HCT116 (cell line): ENCODE data around the gene LSS. TPM values are rescaled to one million over a fixed set of nuclear protein-coding genes. Genes with fewer than 3 reads are reported as not detected.

Source experiments
- ATAC-seq: fragments of 200-7000 bp; cut with Tn5 transposase; 2 replicates; pipeline ENCODE4 v1.9.1; 2020; ENCODE audit warnings: mild to moderate bottlenecking, moderate library complexity
- BruUV-seq: library from RNA; stranded (reverse); fragments of 400-500 nt; replicated peaks from 2 replicates; lab custom pipeline; 2021; lab: Mats Ljungman, UMichigan
- CTCF ChIA-PET: fragments of 300-600 bp; sonication (Branson Sonifier 250); formaldehyde crosslinking; loops from one replicate; lab custom pipeline; 2021; ENCODE audit warnings: antibody characterized with exemption; lab: Charles Lee
- POLR2A ChIA-PET: fragments of 300-600, 350-600 bp; sonication (Branson Sonifier 250); formaldehyde crosslinking; loops from one replicate; lab custom pipeline; 2021; ENCODE audit warnings: antibody characterized with exemption; lab: Charles Lee
- RAD21 ChIA-PET, 2 experiments: fragments of 300-600 bp; sonication (Branson Sonifier 250); formaldehyde crosslinking; loops; one replicate each; lab custom pipeline; 2023; ENCODE audit warnings: low total read pairs in 2 of 2; ENCODE audit not compliant: uncharacterized antibody in 2 of 2, unreplicated experiment in 2 of 2, low non-redundant PET in 1 of 2; lab: Charles Lee
- DNase-seq: peaks from one replicate; pipeline ENCODE4 v3.0.0-alpha.2; 2010; ENCODE audit warnings: low read depth, low spot score
- H2AFZ ChIP-seq: fragments of 200-600 bp; shearing (Covaris generic), sonication (generic); 2 replicates; pipeline ENCODE4 v1.6.1; 2017; ENCODE audit warnings: low read depth, mixed run types, mixed read lengths, antibody characterized with exemption, low read length; ENCODE audit not compliant: poor library complexity, severe bottlenecking
- H3K27ac ChIP-seq: 2 replicates; pipeline ENCODE4 v1.5.1; 2012; ENCODE audit warnings: low read depth, low read length
- H3K27me3 ChIP-seq: fragments of 200-600 bp; sonication (generic); 2 replicates; pipeline ENCODE4 v1.6.1; 2016; ENCODE audit warnings: mixed run types, low read length, mixed read lengths; ENCODE audit not compliant: insufficient read depth
- H3K36me3 ChIP-seq, 2 experiments: fragments of 200-500 bp in 1 of 2; fragments of 200-600 bp in 1 of 2; sonication (Bioruptor generic) in 1 of 2; sonication (generic) in 1 of 2; 2 replicates each; pipeline versions ENCODE4 v1.5.1 to v1.6.1; 2014 to 2016; ENCODE audit warnings: low read length in 2 of 2, inconsistent platforms in 1 of 2, mixed read lengths in 1 of 2, mixed run types in 1 of 2; ENCODE audit not compliant: insufficient read depth in 2 of 2, control insufficient read depth in 1 of 2
- H3K4me1 ChIP-seq, 2 experiments: fragments of 200-600 bp in 1 of 2; sonication (generic) in 1 of 2; 2 replicates each; pipeline versions ENCODE4 v1.5.1 to v1.6.1; 2012 to 2017; ENCODE audit warnings: low read length in 2 of 2, inconsistent platforms in 1 of 2, mild to moderate bottlenecking in 1 of 2, mixed read lengths in 1 of 2, mixed run types in 1 of 2, moderate library complexity in 1 of 2; ENCODE audit not compliant: insufficient read depth in 2 of 2, control insufficient read depth in 1 of 2
- H3K4me2 ChIP-seq: fragments of 200-600 bp; sonication (generic); 2 replicates; pipeline ENCODE4 v1.6.1; 2017; ENCODE audit warnings: mixed run types, low read length, mixed read lengths
- H3K4me3 ChIP-seq, 2 experiments: fragments of 200-600 bp in 1 of 2; sonication (generic) in 1 of 2; replicated peaks in 1 of 2; 2 replicates each; pipeline ENCODE4 v1.5.1; 2011 to 2016; ENCODE audit warnings: low read length in 2 of 2, control low read depth in 1 of 2, low read depth in 1 of 2, mild to moderate bottlenecking in 1 of 2, mixed read lengths in 1 of 2, mixed run types in 1 of 2
- H3K79me2 ChIP-seq: fragments of 200-600 bp; sonication (generic); 2 replicates; pipeline ENCODE4 v1.6.1; 2017; ENCODE audit warnings: mild to moderate bottlenecking, mixed run types, low read length, moderate library complexity, mixed read lengths; ENCODE audit not compliant: insufficient read depth
- H3K9ac ChIP-seq: fragments of 200-600 bp; sonication (generic); 2 replicates; pipeline ENCODE4 v1.6.1; 2016; ENCODE audit warnings: low read length, mixed read lengths
- H3K9me2 ChIP-seq: fragments of 200-600 bp; sonication (generic), shearing (Covaris generic); 2 replicates; pipeline ENCODE4 v1.6.1; 2017; ENCODE audit warnings: mixed run types, mild to moderate bottlenecking, moderate library complexity; ENCODE audit not compliant: insufficient read depth
- H3K9me3 ChIP-seq, 2 experiments: fragments of 200-500 bp in 1 of 2; fragments of 200-600 bp in 1 of 2; sonication (Bioruptor generic) in 1 of 2; sonication (generic) in 1 of 2; 2 replicates each; pipeline ENCODE4 v1.6.1; 2014 to 2017; ENCODE audit warnings: low read length in 2 of 2, mixed read lengths in 2 of 2, inconsistent platforms in 1 of 2, low read depth in 1 of 2, mild to moderate bottlenecking in 1 of 2, mixed run types in 1 of 2, moderate library complexity in 1 of 2; ENCODE audit not compliant: control insufficient read depth in 1 of 2, insufficient read depth in 1 of 2
- H4K20me1 ChIP-seq: fragments of 200-600 bp; sonication (generic), shearing (Covaris generic); 2 replicates; pipeline ENCODE4 v1.6.1; 2017; ENCODE audit warnings: mixed run types, mild to moderate bottlenecking, moderate library complexity; ENCODE audit not compliant: insufficient read depth
- EGR1 ChIP-seq: IDR thresholded peaks from 2 replicates; pipeline ENCODE4 v1.6.1; 2012; ENCODE audit warnings: low read depth
- ELF1 ChIP-seq: IDR thresholded peaks from 2 replicates; pipeline ENCODE4 v1.6.1; 2012; ENCODE audit warnings: low read depth, borderline replicate concordance
- SP1 ChIP-seq: IDR thresholded peaks from 2 replicates; pipeline ENCODE4 v1.6.1; 2012; ENCODE audit warnings: low read depth
- intact Hi-C: fragments of 100-400 bp; cut with micrococcal nuclease; formaldehyde crosslinking; loops from 2 replicates; pipeline ENCODE4 v1.10.0; 2022
- total RNA-seq: library from RNA; stranded (reverse); gene quantifications from one replicate; pipeline ENCODE4 v1.2.1, GENCODE V29; 2021; ENCODE audit not compliant: unreplicated experiment
- TF ChIP-seq, protein P1 (sequence below): IDR thresholded peaks from 2 replicates; pipeline ENCODE4 v1.6.1; 2012
- TF ChIP-seq, protein P2 (sequence below): IDR thresholded peaks from 2 replicates; pipeline ENCODE4 v1.6.1; 2012; ENCODE audit warnings: low read depth
- TF ChIP-seq, protein P3 (sequence below), 3 experiments: fragments of 200-600 bp in 1 of 3; sonication (generic) in 1 of 3; IDR thresholded peaks in 2 of 3; conservative IDR thresholded peaks in 1 of 3; 2 replicates each; pipeline ENCODE4 v1.5.1; 2012 to 2017; ENCODE audit warnings: low read depth in 2 of 3, low read length in 2 of 3, antibody characterized with exemption in 1 of 3, borderline replicate concordance in 1 of 3, control low read depth in 1 of 3, mild to moderate bottlenecking in 1 of 3, mixed read lengths in 1 of 3, mixed run types in 1 of 3, moderate library complexity in 1 of 3; ENCODE audit not compliant: insufficient read depth in 1 of 3

Gene LSS
- total RNA-seq, 1 experiment from 2014 or later, result 44.7 TPM

DNA sequence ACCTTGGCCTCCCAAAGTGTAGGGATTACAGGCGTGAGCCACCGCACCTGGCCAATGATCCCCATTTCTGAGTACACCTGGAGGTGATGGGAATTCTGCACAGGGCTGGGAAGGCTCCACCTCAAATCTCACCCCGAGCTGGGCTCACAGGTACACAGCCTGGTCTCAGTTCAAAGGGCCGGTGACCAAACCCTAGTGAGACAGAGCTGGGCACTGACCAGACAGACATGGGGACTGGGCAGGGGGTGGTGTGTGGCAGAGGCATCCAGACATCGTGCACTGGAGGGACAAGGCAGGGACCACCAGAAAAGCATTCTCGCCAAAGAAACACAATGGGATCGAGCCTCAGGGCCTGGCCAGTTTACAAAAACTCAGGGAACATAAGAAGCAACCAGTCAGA is 17.2 kb downstream of the LSS start:
- intact Hi-C loops, result loop anchor here (5.0 kb wide), 2 partner anchors 64 to 239 kb away; no protein-coding TSS in a partner anchor
- no peaks in the 10 kb centered on the region; a peak in 1 of 4 replicates for H3K36me3 ChIP-seq
- no peak for ATAC-seq
- no TSS peak for BruUV-seq
- CTCF ChIA-PET, result no interaction called here
- no peaks in the 10 kb centered on the region for H4K20me1 ChIP-seq
- RAD21 ChIA-PET, result no interaction called here
- H3K9me2 ChIP-seq, result no peaks in the 10 kb centered on the region
- no peak overlapping the region for H3K27ac ChIP-seq
- POLR2A ChIA-PET, result no interaction called here
- no peaks in the 10 kb centered on the region for H3K27me3 ChIP-seq
- no peak overlapping the region for H3K4me2 ChIP-seq
- no peaks in the 10 kb centered on the region for H3K79me2 ChIP-seq
- no peaks in the 10 kb centered on the region for H3K4me1 ChIP-seq
- H2AFZ ChIP-seq, result no peak overlapping the region
- no peak for TF ChIP-seq EGR1
- no peak for TF ChIP-seq SP1
- TF ChIP-seq ELF1, result no peak
- TF ChIP-seq, protein P1, sequence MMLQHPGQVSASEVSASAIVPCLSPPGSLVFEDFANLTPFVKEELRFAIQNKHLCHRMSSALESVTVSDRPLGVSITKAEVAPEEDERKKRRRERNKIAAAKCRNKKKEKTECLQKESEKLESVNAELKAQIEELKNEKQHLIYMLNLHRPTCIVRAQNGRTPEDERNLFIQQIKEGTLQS, result no peak
- TF ChIP-seq, protein P2, sequence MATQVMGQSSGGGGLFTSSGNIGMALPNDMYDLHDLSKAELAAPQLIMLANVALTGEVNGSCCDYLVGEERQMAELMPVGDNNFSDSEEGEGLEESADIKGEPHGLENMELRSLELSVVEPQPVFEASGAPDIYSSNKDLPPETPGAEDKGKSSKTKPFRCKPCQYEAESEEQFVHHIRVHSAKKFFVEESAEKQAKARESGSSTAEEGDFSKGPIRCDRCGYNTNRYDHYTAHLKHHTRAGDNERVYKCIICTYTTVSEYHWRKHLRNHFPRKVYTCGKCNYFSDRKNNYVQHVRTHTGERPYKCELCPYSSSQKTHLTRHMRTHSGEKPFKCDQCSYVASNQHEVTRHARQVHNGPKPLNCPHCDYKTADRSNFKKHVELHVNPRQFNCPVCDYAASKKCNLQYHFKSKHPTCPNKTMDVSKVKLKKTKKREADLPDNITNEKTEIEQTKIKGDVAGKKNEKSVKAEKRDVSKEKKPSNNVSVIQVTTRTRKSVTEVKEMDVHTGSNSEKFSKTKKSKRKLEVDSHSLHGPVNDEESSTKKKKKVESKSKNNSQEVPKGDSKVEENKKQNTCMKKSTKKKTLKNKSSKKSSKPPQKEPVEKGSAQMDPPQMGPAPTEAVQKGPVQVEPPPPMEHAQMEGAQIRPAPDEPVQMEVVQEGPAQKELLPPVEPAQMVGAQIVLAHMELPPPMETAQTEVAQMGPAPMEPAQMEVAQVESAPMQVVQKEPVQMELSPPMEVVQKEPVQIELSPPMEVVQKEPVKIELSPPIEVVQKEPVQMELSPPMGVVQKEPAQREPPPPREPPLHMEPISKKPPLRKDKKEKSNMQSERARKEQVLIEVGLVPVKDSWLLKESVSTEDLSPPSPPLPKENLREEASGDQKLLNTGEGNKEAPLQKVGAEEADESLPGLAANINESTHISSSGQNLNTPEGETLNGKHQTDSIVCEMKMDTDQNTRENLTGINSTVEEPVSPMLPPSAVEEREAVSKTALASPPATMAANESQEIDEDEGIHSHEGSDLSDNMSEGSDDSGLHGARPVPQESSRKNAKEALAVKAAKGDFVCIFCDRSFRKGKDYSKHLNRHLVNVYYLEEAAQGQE, result no peak
- TF ChIP-seq, protein P3, sequence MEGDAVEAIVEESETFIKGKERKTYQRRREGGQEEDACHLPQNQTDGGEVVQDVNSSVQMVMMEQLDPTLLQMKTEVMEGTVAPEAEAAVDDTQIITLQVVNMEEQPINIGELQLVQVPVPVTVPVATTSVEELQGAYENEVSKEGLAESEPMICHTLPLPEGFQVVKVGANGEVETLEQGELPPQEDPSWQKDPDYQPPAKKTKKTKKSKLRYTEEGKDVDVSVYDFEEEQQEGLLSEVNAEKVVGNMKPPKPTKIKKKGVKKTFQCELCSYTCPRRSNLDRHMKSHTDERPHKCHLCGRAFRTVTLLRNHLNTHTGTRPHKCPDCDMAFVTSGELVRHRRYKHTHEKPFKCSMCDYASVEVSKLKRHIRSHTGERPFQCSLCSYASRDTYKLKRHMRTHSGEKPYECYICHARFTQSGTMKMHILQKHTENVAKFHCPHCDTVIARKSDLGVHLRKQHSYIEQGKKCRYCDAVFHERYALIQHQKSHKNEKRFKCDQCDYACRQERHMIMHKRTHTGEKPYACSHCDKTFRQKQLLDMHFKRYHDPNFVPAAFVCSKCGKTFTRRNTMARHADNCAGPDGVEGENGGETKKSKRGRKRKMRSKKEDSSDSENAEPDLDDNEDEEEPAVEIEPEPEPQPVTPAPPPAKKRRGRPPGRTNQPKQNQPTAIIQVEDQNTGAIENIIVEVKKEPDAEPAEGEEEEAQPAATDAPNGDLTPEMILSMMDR (IDR thresholded peaks at IDR 0.05 in 2 of 3, conservative IDR thresholded peaks at IDR 0.05 in 1 of 3; ENCODE audit: borderline replicate concordance in 1 of 3, insufficient read depth in 1 of 3, low read depth in 2 of 3, low read length in 2 of 3), result no peak
- no peaks in the 10 kb centered on the region for H3K9me3 ChIP-seq
- H3K9ac ChIP-seq, result no peak overlapping the region
- DNase-seq, result no peak
- no peak overlapping the region for H3K4me3 ChIP-seq
